NCI-H2029 (cell line): ENCODE measurements around the gene STBD1.
"Not testable (repeated sequence)": the region's sequence is repeated elsewhere in the genome, so short reads cannot be mapped to it uniquely, and the experiment has no call there.

Experiments used
- DNase-seq: peaks from one replicate; lab custom pipeline; 2025; lab: John Stamatoyannopoulos, UW

Gene STBD1

GRCh38 chr4:76305971-76306881, at the start of gene STBD1:
TSS of gene STBD1 (plus strand) at chr4:76306733. CDS start at chr4:76306770, 37 bp downstream.
- no peak for DNase-seq

DNA sequence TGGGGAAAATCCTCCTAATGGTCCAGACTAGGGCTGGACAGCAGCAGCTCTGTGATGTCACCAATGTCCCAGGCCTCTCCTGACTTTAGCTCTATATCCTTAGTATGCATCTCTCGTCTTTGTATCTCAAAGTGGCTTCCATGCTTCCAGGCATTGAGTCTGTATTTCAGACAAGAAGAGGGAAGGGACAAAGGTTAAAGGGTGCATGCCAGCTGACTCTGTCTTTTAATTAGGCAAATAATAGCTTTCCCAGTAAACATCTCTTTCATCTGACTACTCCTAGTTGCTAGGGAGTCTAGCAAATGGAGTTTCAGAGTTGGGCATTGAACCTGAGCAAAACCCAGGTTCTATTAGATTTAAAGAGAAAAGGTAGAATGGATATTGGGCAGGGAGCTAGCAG, 49.6 kb upstream of the STBD1 start:
- no peak for DNase-seq

- DNase-seq, result no peak
Measured at GRCh38 chr4:76257824-76258223, 48.7 kb upstream of the STBD1 start.

GRCh38 chr4:76260571-76260970, 46.0 kb upstream of the STBD1 start:
- DNase-seq, result no peak

- no peak for DNase-seq
Measured at GRCh38 chr4:76265631-76266218, 40.8 kb upstream of the STBD1 start.

- DNase-seq, result no peak
Measured at GRCh38 chr4:76266627-76267026, 39.9 kb upstream of the STBD1 start.

GRCh38 chr4:76267811-76268210, 38.7 kb upstream of the STBD1 start:
- no peak for DNase-seq

DNA sequence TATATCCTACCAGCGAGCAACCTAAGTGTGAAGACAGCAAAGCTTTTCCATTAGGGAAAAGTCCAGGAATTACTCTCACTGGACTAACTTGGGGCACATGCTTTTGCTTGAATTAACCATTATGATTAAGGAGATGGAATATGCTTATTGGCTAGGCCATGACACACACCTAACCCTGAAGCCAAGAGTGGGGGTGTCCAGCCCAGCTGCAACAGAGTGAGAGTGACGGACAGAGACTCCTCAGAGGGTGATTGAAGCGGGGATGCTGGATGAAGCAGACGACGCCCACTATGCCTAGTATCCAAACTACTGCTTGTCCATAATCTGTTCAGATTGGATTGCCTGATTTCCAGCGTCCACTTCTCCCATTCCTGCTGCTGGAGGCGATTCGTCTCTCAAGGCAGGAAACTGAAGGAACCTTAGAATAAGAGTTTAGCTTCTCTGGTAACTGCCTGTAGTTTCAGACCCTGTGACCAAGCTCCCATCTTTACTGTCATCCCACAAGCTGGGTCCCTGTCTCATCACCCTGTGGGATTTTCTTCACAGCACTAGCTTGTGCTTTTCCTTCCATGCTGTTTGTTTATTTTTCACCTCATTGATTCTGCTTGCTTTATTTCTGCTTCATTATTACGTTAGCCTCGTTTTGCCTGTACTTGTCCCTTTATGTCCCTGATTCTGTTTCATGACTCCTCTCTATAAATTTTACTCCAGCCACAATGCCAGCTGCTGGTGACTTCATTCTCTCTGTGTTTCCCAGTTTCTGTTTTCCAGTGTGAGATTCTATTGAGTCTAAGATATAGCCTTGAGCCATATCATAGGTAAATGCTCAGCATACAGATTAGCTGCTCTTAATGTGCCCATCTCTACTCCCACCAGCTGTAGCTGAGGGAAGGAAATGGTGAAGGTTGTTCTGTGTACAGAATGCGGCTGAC, 36.0 kb upstream of the STBD1 start:
- DNase-seq, result no peak

DNA sequence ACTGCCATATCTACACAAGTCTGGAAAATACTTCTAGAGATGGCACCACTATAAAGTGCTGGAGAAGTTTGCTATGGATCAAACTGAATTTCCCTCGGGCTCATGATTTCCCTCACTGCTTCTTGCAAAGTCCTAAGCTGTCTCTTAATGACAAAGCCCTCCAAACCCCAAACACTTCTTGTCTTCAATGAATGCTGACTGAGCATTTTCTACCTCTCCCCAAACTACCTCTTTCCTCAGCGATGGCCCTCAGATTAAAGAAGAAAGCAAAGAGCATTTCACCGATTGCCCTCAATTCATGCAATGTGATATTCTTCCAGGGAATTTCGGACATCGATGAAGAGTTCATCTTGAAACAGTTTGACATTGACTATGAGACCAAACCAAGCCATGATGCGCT, 35.3 kb upstream of the STBD1 start:
- DNase-seq, result no peak

DNA sequence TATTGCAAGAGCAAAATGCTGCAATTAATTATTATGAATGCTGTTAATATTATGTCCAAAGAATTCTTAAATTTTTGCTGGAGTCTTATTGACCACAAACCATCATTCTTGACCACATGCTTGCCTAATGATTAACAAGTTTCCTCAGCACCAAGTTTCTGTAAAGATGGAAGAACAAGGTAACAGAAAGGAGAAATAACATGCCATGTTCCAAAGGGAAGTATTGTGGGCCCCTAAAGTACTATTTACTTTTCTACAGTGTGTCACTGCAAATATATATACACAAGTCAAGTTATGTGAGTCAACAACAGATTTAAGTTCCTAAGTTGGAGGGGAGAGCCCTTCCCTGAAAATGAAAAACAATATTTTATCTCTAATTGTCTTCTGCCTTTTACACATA, 34.5 kb upstream of the STBD1 start:
- no peak for DNase-seq

DNA sequence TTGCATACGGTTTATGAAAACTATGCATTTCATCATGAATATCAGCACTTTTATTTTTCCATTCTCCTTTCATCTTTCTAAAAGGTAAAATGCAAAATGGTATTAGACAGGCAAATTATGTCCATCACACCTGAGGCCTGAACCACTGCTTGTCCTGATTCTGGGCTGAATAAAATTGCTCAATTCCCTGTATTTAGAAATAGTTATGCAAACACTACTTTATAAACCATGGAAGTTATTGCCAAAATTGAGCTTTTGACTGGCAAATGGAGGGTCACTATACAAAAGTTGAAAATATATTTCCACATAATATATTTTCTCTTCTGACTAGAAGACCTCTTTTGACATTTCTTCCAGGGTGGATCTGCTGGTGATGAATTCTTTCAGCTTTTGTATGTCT, 34.0 kb upstream of the STBD1 start:
- no peak for DNase-seq

- DNase-seq, result no peak
Measured at GRCh38 chr4:76272999-76273398, 33.5 kb upstream of the STBD1 start.

- no peak for DNase-seq
Measured at GRCh38 chr4:76275486-76276124, 30.9 kb upstream of the STBD1 start.

- DNase-seq, result no peak
Measured at GRCh38 chr4:76276813-76277212, 29.7 kb upstream of the STBD1 start.

DNA sequence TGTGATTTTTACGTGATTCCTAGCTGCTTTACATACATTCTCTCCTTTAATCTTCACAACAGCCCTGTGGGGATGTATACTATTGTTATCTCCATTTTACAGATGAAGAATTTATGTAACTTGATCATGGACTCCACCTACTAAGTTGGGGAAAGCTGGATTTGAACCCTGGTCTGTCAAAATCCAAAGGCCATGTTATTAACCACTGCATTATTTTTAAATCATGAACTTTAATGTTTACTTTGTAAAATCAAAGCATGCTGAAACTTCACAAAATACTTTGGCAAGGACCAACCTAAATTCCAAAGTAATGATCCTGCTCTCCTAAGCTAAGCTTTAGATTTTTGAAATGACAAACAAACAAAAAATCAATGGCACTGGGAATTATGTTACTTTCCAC, 28.9 kb upstream of the STBD1 start:
- no peak for DNase-seq

- no peak for DNase-seq
Measured at GRCh38 chr4:76278583-76278982, 27.9 kb upstream of the STBD1 start.

DNA sequence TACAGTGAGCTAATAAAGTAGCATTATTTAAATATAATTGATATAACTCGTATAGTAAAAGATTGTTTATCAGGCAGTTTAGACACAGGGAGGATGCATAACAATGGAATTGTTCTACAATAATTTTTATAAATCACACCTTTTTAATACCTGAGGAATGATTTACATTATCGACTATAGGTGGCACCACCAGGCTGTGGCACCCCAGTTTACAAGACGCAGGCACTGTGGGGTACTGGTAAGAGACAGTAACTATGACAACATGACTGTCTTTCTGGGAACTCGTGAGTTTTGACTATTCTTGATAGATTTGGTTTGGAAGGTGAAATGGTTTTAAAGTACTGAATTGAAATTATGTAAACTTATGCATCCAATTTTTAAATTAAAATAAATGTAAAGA, 27.1 kb upstream of the STBD1 start:
- DNase-seq, result no peak

DNA sequence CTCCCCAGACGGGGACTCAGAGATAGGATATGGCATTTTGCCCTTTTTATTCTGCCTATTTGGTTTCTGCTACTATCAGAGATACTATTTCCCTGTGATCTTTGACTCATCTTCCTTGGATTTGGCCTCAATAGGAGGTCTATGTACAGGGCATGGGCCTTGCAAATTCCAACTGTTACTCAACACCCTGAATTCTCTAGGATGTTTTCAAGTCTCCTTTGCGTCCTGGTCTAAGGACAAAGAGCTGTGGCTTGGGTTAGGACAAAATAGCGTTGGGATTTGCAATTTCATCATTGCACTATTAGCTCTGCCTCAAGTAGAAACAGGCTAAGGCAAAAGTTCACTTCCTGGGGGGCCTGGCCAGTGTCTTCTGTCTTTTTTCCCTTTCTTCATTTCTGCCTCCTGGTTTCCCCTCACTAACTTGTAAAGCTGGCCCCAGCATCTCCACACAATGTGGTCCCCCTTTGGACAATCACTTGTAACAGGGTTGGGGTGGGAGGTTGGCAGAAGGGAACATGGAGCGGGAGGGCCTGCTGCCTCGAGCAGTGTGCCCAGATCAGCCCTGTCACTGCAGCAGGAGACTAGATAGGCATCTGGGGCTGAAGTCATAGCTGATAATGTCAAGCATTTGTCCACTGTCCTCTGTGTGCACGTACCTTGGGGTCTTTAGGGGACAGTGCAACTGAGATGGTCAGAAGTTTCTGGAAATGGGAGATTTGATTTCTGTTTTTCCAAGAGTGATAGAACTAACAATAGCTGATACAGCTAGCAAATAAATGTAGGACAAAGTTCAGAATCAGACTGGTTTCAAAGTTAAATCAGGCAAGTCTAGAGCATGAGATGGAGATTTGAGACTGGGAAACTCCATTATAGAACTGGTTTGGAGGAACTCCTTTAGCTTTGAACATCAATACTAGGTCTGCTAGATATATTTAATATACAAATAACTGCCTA, 25.8 kb upstream of the STBD1 start:
- DNase-seq, result no peak

GRCh38 chr4:76281594-76281993, 24.9 kb upstream of the STBD1 start:
- not testable (repeated sequence) for DNase-seq

DNA sequence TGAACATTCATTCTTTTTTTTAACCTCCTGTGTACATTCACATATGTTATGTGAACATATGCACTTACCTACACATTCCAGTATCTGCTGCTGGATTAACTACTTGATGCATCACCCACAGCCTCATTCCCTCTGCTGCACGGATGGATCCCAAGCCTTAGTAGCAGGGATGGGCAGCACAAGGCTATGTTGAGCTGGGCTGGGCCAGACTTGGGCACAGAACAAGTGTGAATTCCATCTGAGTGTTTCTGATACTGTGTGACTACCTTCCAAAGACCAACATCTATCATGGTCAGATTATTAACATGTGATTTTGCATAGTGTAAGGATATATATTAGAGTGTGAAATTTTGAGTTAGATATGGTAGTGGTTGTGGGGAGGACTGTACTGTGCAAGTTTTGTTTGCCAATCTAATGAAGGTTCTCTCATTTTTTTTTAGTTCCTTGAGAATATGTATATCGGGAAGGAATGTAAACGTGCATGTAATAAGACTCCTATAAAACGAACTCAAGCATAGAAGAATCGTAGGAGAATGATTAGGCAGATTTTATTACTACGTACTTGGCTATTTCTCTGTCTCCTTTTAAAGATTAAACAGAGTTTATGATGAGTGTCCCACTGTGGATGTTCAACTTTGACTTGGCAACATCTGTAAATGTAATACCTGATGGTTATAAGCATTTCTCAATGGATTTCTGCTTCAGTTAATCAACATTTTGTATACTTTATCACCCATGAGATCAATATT, 23.4 kb upstream of the STBD1 start:
- no peak for DNase-seq
